SK-N-SH (cell line): Measurements from ENCODE around the gene SIPA1. TPM values are rescaled to one million over a fixed set of nuclear protein-coding genes. Genes with fewer than 3 reads are reported as not detected.

Experiments used
- CTCF ChIA-PET: fragments of 300-600, 350-600 bp; formaldehyde crosslinking; extraction: SDS; loops from one replicate; lab custom pipeline; 2021; lab: Yijun Ruan, JAX
- POLR2A ChIA-PET: fragments of 350-600 bp; sonication (Branson Sonifier 250); formaldehyde crosslinking; extraction: SDS; loops from one replicate; lab custom pipeline; 2020; ENCODE audit warnings: antibody characterized with exemption, inconsistent platforms; lab: Yijun Ruan, JAX
- DNase-seq: peaks from one replicate; pipeline ENCODE4 v3.0.0; 2012
- H2AFZ ChIP-seq: fragments of 200-600 bp; sonication (generic); 2 replicates; pipeline ENCODE4 v1.8.1; 2016; ENCODE audit warnings: antibody characterized with exemption, mild to moderate bottlenecking, low read depth
- H3F3A ChIP-seq: fragments of 200-600 bp; sonication (generic); replicated peaks from 2 replicates; pipeline ENCODE3; 2016; ENCODE audit warnings: antibody characterized with exemption, mild to moderate bottlenecking; ENCODE audit not compliant: insufficient read depth
- H3K27ac ChIP-seq, 2 experiments: fragments of 200-500 bp in 1 of 2; fragments of 200-600 bp in 1 of 2; sonication (Bioruptor generic) in 1 of 2; sonication (generic), shearing (Covaris generic) in 1 of 2; 2 replicates each; pipeline versions ENCODE4 v1.5.1 to v1.6.1; 2014 to 2016; ENCODE audit warnings: low read depth in 2 of 2, inconsistent platforms in 1 of 2, low read length in 1 of 2, mild to moderate bottlenecking in 1 of 2, mixed read lengths in 1 of 2
- H3K27me3 ChIP-seq: fragments of 200-600 bp; sonication (generic), shearing (Covaris generic); 2 replicates; pipeline ENCODE4 v1.6.1; 2016; ENCODE audit warnings: mixed run types; ENCODE audit not compliant: insufficient read depth
- H3K36me3 ChIP-seq, 2 experiments: fragments of 200-500 bp in 1 of 2; fragments of 200-600 bp in 1 of 2; sonication (Bioruptor generic) in 1 of 2; sonication (generic) in 1 of 2; replicated peaks in 1 of 2; 2 replicates each; pipeline versions ENCODE3 to v1.5.1; 2014 to 2016; ENCODE audit warnings: low read length in 1 of 2, mild to moderate bottlenecking in 1 of 2; ENCODE audit not compliant: insufficient read depth in 2 of 2, control insufficient read depth in 1 of 2
- H3K4me1 ChIP-seq, 2 experiments: fragments of 200-500 bp in 1 of 2; fragments of 200-600 bp in 1 of 2; sonication (Bioruptor generic) in 1 of 2; sonication (generic), shearing (Covaris generic) in 1 of 2; 2 replicates each; pipeline versions ENCODE4 v1.5.1 to v1.6.1; 2014 to 2016; ENCODE audit warnings: low read depth in 1 of 2, low read length in 1 of 2, mixed run types in 1 of 2; ENCODE audit not compliant: insufficient read depth in 2 of 2, control insufficient read depth in 1 of 2
- H3K4me2 ChIP-seq: fragments of 200-600 bp; sonication (generic), shearing (Covaris generic); 2 replicates; pipeline ENCODE4 v1.6.1; 2017; ENCODE audit warnings: mixed run types
- H3K4me3 ChIP-seq, 2 experiments: fragments of 200-500 bp in 1 of 2; fragments of 200-600 bp in 1 of 2; sonication (Bioruptor generic) in 1 of 2; sonication (generic), shearing (Covaris generic) in 1 of 2; 2 replicates each; pipeline versions ENCODE4 v1.5.1 to v1.8.1; 2014 to 2016; ENCODE audit warnings: low read depth in 2 of 2, inconsistent platforms in 1 of 2, low read length in 1 of 2, mild to moderate bottlenecking in 1 of 2, mixed read lengths in 1 of 2, moderate library complexity in 1 of 2
- H3K79me2 ChIP-seq: fragments of 200-600 bp; sonication (generic); 2 replicates; pipeline ENCODE4 v1.8.1; 2017; ENCODE audit warnings: mild to moderate bottlenecking; ENCODE audit not compliant: insufficient read depth
- H3K9ac ChIP-seq: fragments of 200-600 bp; sonication (generic); 2 replicates; pipeline ENCODE4 v1.6.1; 2017; ENCODE audit warnings: mixed run types
- H3K9me2 ChIP-seq: fragments of 200-600 bp; sonication (generic); 2 replicates; pipeline ENCODE4 v1.6.1; 2017; ENCODE audit warnings: mixed run types
- H3K9me3 ChIP-seq: fragments of 200-600 bp; sonication (generic); 2 replicates; pipeline ENCODE4 v1.6.1; 2017; ENCODE audit warnings: mixed run types, mild to moderate bottlenecking, moderate library complexity
- H4K20me1 ChIP-seq: fragments of 200-600 bp; sonication (generic); 2 replicates; pipeline ENCODE4 v1.6.1; 2017; ENCODE audit warnings: mild to moderate bottlenecking, mixed run types; ENCODE audit not compliant: insufficient read depth
- ELF1 ChIP-seq: IDR thresholded peaks from 2 replicates; pipeline ENCODE4 v1.4.0; 2012
- FOXJ3 ChIP-seq: sonication (generic); formaldehyde crosslinking; IDR thresholded peaks from 2 replicates; pipeline ENCODE4 v1.5.1; 2020; ENCODE audit warnings: mild to moderate bottlenecking, missing genetic modification reagents
- FOXM1 ChIP-seq: IDR thresholded peaks from 2 replicates; pipeline ENCODE4 v1.4.0; 2012; ENCODE audit warnings: low read depth, mild to moderate bottlenecking
- GABPA ChIP-seq: IDR thresholded peaks from 2 replicates; pipeline ENCODE4 v1.4.0; 2012; ENCODE audit warnings: low read depth, mild to moderate bottlenecking
- GATA2 ChIP-seq: sonication (generic); formaldehyde crosslinking; IDR thresholded peaks from 2 replicates; pipeline ENCODE4 v1.5.0; 2020; ENCODE audit warnings: mild to moderate bottlenecking, missing genetic modification reagents
- MAX ChIP-seq: IDR thresholded peaks from 2 replicates; pipeline ENCODE4 v1.4.0; 2012; ENCODE audit warnings: low read depth
- POLR2AphosphoS5 ChIP-seq: IDR thresholded peaks from 2 replicates; pipeline ENCODE4 v1.6.1; 2012; ENCODE audit warnings: low read depth, low read length
- RAD21 ChIP-seq: IDR thresholded peaks from 2 replicates; pipeline ENCODE4 v1.6.1; 2012; ENCODE audit warnings: mild to moderate bottlenecking, low read length
- RCOR1 ChIP-seq: fragments of 150-350 bp; IDR thresholded peaks from 2 replicates; pipeline ENCODE4 v1.6.1; 2017; ENCODE audit warnings: antibody characterized with exemption, low read length
- REST ChIP-seq: IDR thresholded peaks from 2 replicates; pipeline ENCODE4 v1.6.1; 2012; ENCODE audit warnings: mild to moderate bottlenecking, low read depth, low read length, moderate library complexity
- RFX5 ChIP-seq: IDR thresholded peaks from 2 replicates; pipeline ENCODE4 v1.6.1; 2012; ENCODE audit warnings: mild to moderate bottlenecking, improper control_type of control experiment, low read length
- RXRA ChIP-seq: IDR thresholded peaks from 2 replicates; pipeline ENCODE4 v1.4.0; 2012; ENCODE audit warnings: low read depth, mild to moderate bottlenecking, borderline replicate concordance
- SMC3 ChIP-seq: IDR thresholded peaks from 2 replicates; pipeline ENCODE4 v1.6.1; 2012; ENCODE audit warnings: low read depth, low read length, improper control_type of control experiment
- TAF1 ChIP-seq: IDR thresholded peaks from 2 replicates; pipeline ENCODE4 v1.6.1; 2012; ENCODE audit warnings: low read depth, mild to moderate bottlenecking, low read length, moderate library complexity, borderline replicate concordance
- USF1 ChIP-seq: IDR thresholded peaks from 2 replicates; pipeline ENCODE4 v1.4.0; 2012; ENCODE audit warnings: low read depth, borderline replicate concordance
- USF2 ChIP-seq: fragments of 150-350 bp; IDR thresholded peaks from 2 replicates; pipeline ENCODE4 v1.6.1; 2017; ENCODE audit warnings: antibody characterized with exemption, low read length, low read depth, borderline replicate concordance
- YY1 ChIP-seq: IDR thresholded peaks from 2 replicates; pipeline ENCODE4 v1.4.0; 2012; ENCODE audit warnings: low read depth, mild to moderate bottlenecking
- ZBTB33 ChIP-seq: IDR thresholded peaks from 2 replicates; pipeline ENCODE4 v1.4.0; 2012; ENCODE audit warnings: low read depth, borderline replicate concordance
- WGBS: methylation state at CpG from one replicate; pipeline ENCODE4 v1.1.6; 2017; ENCODE audit warnings: low lambda C conversion rate; 5-methylcytosine and 5-hydroxymethylcytosine counted together
- polyA plus RNA-seq, 3 experiments: library from polyadenylated mRNA; depleted of rRNA; stranded (reverse); fragments of >200 nt; gene quantifications; 2 replicates each; pipeline ENCODE4 v1.2.3, GENCODE V29; 2012

The SIPA1 gene
- polyA plus RNA-seq, 1 of the 3 experiments (the other 2 are of a cell fraction): 18.7 TPM

GRCh38 chr11:65643971-65644370 lies 6.1 kb downstream of the SIPA1 start:
- Histone ChIP-seq H3F3A (peaks cover 15% of the 10 kb centered on the region), H4K20me1 (no peaks in the 10 kb centered on the region), H3K9ac (no peak overlapping the region), H3K27ac (no peak overlapping the region), H3K4me1 (peaks cover 0 to 11% of the 10 kb centered on the region in 2 experiments; a peak in 2 of 4 replicates), H3K27me3 (no peaks in the 10 kb centered on the region), H3K4me3 (no peak overlapping the region), H3K4me2 (no peak overlapping the region), H2AFZ (no peak overlapping the region), H3K9me2 (no peaks in the 10 kb centered on the region), H3K9me3 (no peaks in the 10 kb centered on the region), H3K79me2 (peaks cover 9% of the 10 kb centered on the region; the same call in 1 of the 2 replicates), H3K36me3 (peaks cover 7 to 8% of the 10 kb centered on the region in 2 experiments)
- ChIA-PET CTCF (interaction anchor here (1.6 to 2.1 kb wide), 2 partner anchors 18 to 103 kb away, joined by 3 to 16 read pairs; no protein-coding TSS in a partner anchor), POLR2A (interaction anchor here (1.2 to 1.3 kb wide), 2 partner anchors 9 to 10 kb away, joined by 3 read pairs; no protein-coding TSS in a partner anchor)
- no peak for TF ChIP-seq SMC3
- no peak for TF ChIP-seq RXRA
- no peak for TF ChIP-seq RCOR1
- no peak for TF ChIP-seq GABPA
- TF ChIP-seq TAF1: no peak
- no peak for TF ChIP-seq USF1
- TF ChIP-seq POLR2AphosphoS5: no peak
- no peak for TF ChIP-seq RAD21
- TF ChIP-seq USF2: no peak
- no peak for TF ChIP-seq GATA2
- TF ChIP-seq REST: no peak
- no peak for TF ChIP-seq YY1
- TF ChIP-seq FOXJ3 (CRISPR knock-in tag): no peak
- no peak for TF ChIP-seq ELF1
- TF ChIP-seq FOXM1: no peak
- TF ChIP-seq ZBTB33: no peak
- TF ChIP-seq RFX5: no peak
- no peak for TF ChIP-seq MAX
- WGBS: 74% methylated on average over 6 of the region's 6 CpGs
- DNase-seq: no peak
